Measurements from ENCODE around the gene CISD3. TPM values are rescaled to one million over a fixed set of nuclear protein-coding genes. Genes with fewer than 3 reads are reported as not detected.

CISD3 gene
- total RNA-seq, 2 experiments from 2014 or later, result 4.7 to 5.7 TPM

DNA sequence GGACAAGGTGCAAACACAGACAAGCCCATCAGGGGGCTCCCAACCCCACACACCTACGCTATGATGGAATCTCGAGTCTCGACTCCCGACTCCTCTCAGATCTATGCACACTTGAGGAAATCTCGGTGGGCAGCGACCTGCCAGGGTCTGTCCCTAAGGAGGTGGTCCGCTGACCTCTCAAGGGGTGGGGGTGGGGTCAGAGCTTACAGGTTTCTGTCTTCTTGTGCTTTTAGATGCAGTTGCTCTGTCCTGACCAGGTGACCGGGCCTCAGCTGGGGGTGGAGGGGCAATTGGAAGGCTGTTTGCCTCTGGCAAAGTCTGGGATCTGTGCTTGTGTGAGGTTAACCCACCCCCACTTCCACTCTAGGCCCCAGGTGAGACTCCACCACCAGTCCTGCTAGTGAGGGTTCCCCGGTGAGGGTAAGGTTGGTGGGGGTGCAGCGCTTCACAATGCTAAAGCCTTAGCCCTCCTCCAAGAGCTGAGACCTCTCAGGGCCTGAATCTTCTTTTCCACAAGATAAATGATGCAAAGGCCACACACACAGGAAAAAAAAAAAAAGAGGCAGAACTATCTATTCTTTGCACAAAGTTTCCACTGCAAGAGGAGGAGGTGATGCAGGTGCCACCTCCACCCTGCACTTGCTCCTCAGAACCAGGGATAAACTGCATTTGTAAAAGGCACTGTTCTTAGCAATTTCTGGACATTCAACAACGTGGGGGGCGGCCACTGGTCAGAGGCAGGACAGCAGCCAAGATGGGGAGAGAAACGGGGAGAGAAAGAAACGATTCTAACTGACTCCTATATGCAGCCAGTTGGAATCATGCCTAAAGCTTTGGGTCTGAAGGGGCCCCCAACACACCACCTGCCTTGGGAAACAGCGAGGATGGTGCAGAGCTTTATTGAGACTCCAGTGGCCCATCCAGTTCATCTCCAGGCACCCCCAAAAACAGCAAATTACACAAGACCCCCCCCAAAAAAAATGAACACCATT, 4.1 kb downstream of the CISD3 start:
- intact Hi-C loops (cut with DNase I, micrococcal nuclease), result loop anchor here in 1 of 2 experiments (1.0 to 5.0 kb wide), 2 partner anchors 37 to 176 kb away; no protein-coding TSS in a partner anchor
- Mint-ChIP-seq H3K27ac (peak overlapping the region; percentile 40), H3K27me3 (no peaks in the 10 kb centered on the region), H3K4me1 (ENCODE audit: low read depth) (peaks cover 56% of the 10 kb centered on the region), H3K36me3 (ENCODE audit: low read depth) (peaks cover 4% of the 10 kb centered on the region), H3K9me3 (no peaks in the 10 kb centered on the region), H3K4me3 (no peak overlapping the region)
- Histone ChIP-seq H3K27me3 (ENCODE audit: control insufficient read depth in 1 of 2, insufficient read depth in 2 of 2, low read length in 2 of 2) (no peaks in the 10 kb centered on the region), H3K27ac (ENCODE audit: low read depth in 1 of 2, low read length in 2 of 2) (no peak overlapping the region), H3K4me1 (ENCODE audit: insufficient read depth, low read length) (peaks cover 51% of the 10 kb centered on the region), H3K9me3 (ENCODE audit: control insufficient read depth in 1 of 2, insufficient read depth in 1 of 2, low read length in 2 of 2) (no peaks in the 10 kb centered on the region), H3K4me3 (ENCODE audit: low read length) (no peak overlapping the region), H3K36me3 (ENCODE audit: insufficient read depth, low read length) (peaks cover 8% of the 10 kb centered on the region)
- TF ChIP-seq, protein P1, sequence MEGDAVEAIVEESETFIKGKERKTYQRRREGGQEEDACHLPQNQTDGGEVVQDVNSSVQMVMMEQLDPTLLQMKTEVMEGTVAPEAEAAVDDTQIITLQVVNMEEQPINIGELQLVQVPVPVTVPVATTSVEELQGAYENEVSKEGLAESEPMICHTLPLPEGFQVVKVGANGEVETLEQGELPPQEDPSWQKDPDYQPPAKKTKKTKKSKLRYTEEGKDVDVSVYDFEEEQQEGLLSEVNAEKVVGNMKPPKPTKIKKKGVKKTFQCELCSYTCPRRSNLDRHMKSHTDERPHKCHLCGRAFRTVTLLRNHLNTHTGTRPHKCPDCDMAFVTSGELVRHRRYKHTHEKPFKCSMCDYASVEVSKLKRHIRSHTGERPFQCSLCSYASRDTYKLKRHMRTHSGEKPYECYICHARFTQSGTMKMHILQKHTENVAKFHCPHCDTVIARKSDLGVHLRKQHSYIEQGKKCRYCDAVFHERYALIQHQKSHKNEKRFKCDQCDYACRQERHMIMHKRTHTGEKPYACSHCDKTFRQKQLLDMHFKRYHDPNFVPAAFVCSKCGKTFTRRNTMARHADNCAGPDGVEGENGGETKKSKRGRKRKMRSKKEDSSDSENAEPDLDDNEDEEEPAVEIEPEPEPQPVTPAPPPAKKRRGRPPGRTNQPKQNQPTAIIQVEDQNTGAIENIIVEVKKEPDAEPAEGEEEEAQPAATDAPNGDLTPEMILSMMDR (IDR thresholded peaks at IDR 0.05), result no peak
- DNase-seq (peak in 5 of 14 experiments; percentile 29 to 68 (median 58)), ATAC-seq (ENCODE audit: poor library complexity) (no peak)
- CTCF ChIA-PET, result interaction anchor here (0.8 to 2.8 kb wide), 17 partner anchors 12 to 419 kb away, joined by 3 to 70 read pairs (median 4); partner anchors contain the start of gene EPOP
- POLR2A ChIA-PET, result interaction anchor here (1.2 to 2.1 kb wide), 6 partner anchors 17 to 176 kb away, joined by 4 to 18 read pairs (median 7); partner anchors contain the start of gene MLLT6

DNA sequence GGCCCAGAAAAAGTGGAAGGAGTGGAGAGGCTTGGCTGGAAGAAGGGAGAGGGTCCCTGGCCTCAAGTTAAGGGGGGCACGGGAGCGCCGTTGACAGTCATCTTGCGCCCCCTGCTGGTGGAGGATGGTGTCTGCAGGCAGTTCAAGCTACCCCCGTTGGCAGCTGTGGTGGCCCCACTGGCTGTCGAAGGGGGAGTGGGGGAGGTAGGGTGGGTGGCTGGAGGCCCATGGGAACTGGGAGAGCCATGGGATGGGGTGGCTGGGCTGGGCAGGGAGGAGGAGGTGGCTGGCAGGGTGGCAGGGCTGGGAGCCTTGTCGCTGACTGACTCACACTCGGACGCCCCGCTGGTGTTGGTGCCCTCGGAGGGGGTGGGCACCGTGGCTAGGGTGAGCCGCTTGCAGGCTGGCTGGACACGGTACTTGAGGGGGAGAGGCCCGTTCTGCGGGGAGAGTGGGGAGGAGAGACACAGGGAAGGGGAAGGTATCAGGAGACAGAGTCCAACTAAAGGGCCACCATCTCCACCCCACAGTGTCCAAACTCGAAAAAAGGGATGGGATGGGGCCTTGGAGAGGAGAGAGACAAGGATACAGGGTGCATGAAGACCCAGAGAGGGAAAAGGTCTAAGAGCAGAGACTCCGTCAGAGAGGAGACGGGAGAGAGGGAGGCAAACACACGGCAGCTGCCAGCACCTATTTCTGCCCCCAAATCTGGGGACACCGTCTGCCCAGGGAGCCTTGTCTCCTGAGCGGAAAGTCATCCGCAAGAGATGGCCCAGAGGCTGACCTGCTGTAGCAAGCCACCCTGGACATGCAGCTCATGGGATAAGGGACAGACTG, 5.2 kb downstream of the CISD3 start:
- no peaks in the 10 kb centered on the region for H3K27me3 Mint-ChIP-seq
- H3K4me1 ChIP-seq (ENCODE audit: insufficient read depth, low read length), result peaks cover 45% of the 10 kb centered on the region
- peaks cover 8% of the 10 kb centered on the region for H3K36me3 ChIP-seq (ENCODE audit: insufficient read depth, low read length)
- H3K9me3 Mint-ChIP-seq, result no peaks in the 10 kb centered on the region
- no peak overlapping the region for H3K27ac Mint-ChIP-seq
- ChIA-PET CTCF (interaction anchor here (0.5 to 2.8 kb wide), 24 partner anchors 11 to 418 kb away, joined by 3 to 70 read pairs (median 4); partner anchors contain the start of genes EPOP and MLLT6), POLR2A (interaction anchor here (0.6 to 2.1 kb wide), 9 partner anchors 14 to 177 kb away, joined by 3 to 18 read pairs (median 5); partner anchors contain the start of genes EPOP and MLLT6)
- H3K27ac ChIP-seq (ENCODE audit: low read depth in 1 of 2, low read length in 2 of 2), result no peak overlapping the region
- H3K4me3 ChIP-seq (ENCODE audit: low read length), result no peak overlapping the region
- intact Hi-C loops (cut with DNase I, micrococcal nuclease), result loop anchor here (1.0 to 5.0 kb wide), 3 partner anchors 58 to 243 kb away; no protein-coding TSS in a partner anchor
- no peak overlapping the region for H3K4me3 Mint-ChIP-seq
- H3K4me1 Mint-ChIP-seq (ENCODE audit: low read depth), result peaks cover 50% of the 10 kb centered on the region
- ATAC-seq (ENCODE audit: poor library complexity) (peak; percentile 46), DNase-seq (peak; percentile 63 to 83 (median 72))
- TF ChIP-seq, protein P1 (IDR thresholded peaks at IDR 0.05), result peak; percentile 93
- H3K27me3 ChIP-seq (ENCODE audit: control insufficient read depth in 1 of 2, insufficient read depth in 2 of 2, low read length in 2 of 2), result no peaks in the 10 kb centered on the region
- H3K9me3 ChIP-seq (ENCODE audit: control insufficient read depth in 1 of 2, insufficient read depth in 1 of 2, low read length in 2 of 2), result no peaks in the 10 kb centered on the region
- H3K36me3 Mint-ChIP-seq (ENCODE audit: low read depth), result peaks cover 4% of the 10 kb centered on the region

Data from CD4-positive, alpha-beta T cell (primary cell).